NCI-H2107 (cell line): ENCODE results near the gene ROPN1.
"Not testable (repeated sequence)": the region's sequence is repeated elsewhere in the genome, so short reads cannot be mapped to it uniquely, and the experiment has no call there.

Experiments used
- DNase-seq: peaks from one replicate; lab custom pipeline; 2025; lab: John Stamatoyannopoulos, UW

ROPN1 gene

DNA sequence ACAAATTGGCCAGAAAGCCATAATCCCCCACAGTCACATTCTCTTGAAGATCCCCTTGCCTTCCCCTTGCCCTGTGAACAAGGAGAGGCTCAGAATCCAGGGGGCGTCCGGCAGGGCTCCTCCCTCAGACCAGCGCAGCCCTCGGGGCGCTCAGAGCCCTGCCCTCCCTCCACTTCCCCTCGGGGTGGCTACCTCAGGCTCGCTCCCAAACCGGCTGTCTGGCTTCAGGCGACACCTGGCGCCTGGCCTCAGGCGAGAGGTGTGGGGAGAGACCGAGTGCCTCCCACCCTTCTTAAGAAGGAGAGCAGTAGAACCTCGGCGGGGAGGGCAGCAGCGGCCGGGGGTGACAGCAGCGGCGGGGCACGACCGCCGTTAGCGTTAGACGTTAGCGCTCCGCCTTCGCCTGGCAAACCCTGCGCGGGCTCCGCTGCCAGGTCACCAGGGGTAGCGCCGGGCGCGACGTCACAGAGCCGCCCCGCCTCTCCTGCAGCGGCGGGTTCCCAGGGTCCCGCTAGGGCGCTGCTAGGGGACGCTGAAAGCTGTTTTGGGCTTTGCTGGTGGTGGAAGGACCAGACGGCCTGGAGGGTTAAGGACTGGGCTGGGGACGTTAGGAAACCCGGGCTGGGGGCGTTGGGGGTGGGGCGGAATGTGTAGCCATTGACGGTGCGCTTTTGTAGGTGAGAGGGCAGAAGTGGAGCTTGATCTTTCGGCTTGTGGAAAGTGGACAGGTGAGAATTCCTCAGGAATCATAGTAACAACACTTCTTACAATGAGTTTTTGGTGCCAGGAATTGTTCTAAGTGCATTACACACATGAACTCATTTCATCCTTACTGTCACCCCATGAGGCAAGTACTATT lies at the start of gene ROPN1:
Gene ROPN1, minus strand, starts transcription at position 395 of the 859 bp plus-strand sequence. CDS start 11,643 bp downstream, outside the sequence.
- DNase-seq = not testable (repeated sequence)

GRCh38 chr3:124041553-124041952 lies 49.6 kb upstream of the ROPN1 start:
- no peak for DNase-seq

DNA sequence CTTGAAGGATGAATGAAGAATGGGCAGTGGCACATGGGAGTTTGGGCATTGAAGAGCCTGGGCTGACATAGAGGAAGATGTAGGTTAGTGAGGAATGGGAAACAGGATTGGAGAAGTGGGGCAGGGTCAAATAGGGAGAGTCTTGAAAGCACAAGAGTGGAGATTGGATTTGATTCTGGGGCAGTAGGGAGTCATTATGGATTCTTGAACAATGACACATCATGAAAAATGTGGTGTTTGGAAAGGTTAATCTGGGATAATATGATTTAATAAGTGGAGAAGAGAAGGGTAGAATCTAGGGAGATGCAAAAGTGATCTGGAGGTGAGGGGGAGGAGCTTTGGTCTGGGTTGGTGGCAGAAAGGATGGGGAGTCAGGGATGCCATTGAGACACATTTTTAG lies 45.4 kb upstream of the ROPN1 start:
- DNase-seq = no peak

DNA sequence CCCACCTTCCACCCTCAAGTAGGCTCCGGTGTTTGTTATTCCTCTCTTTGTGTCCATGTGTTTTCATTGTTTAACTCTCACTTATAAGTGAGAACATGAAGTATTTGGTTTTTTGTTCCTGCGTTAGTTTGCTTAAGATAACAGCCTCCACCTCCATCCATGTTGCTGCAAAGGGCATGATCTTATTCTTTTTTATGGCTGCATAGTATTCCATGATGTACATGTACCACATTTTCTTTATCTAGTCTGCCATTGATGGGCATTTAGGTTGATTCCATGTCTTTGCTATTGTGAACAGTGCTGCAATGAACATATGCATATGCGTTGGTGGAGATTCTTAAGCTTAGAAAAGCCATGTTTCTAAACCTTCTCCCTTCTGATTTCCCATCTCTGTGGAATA lies 44.3 kb upstream of the ROPN1 start:
- not testable (repeated sequence) for DNase-seq

DNA sequence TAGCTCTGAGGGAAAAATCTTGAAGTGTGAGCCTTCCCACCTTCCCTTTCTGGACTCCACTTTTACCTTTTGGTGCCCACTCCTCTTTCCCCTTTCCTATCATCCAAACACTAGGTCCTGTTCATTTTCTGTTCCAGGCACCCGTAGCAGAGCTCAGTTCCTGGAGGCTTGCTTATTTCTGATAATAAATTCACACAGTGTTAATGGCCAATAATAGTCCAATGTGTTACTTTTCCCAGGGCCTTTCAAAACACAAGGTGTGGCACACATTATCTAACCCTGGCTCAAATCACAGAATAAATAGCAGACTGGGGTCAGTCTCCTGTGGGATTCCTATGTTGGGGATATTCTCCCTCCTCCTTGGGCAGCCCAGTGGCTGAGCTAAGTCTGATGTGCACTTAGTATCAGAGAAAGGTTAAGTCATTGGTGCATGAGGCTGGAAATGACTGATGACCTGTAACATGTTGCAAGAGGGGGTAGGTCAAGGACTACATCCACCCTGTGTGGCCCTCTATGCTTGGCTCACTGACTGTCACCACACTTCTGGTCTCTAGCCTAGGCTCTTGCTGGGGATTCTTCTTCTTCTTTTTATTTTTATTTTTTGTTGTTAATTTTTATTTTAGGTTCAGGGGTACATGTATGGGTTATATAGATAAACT lies 43.7 kb upstream of the ROPN1 start:
- DNase-seq = no peak

- no peak for DNase-seq
Observed at GRCh38 chr3:124034844-124035152, 42.9 kb upstream of the ROPN1 start.

DNA sequence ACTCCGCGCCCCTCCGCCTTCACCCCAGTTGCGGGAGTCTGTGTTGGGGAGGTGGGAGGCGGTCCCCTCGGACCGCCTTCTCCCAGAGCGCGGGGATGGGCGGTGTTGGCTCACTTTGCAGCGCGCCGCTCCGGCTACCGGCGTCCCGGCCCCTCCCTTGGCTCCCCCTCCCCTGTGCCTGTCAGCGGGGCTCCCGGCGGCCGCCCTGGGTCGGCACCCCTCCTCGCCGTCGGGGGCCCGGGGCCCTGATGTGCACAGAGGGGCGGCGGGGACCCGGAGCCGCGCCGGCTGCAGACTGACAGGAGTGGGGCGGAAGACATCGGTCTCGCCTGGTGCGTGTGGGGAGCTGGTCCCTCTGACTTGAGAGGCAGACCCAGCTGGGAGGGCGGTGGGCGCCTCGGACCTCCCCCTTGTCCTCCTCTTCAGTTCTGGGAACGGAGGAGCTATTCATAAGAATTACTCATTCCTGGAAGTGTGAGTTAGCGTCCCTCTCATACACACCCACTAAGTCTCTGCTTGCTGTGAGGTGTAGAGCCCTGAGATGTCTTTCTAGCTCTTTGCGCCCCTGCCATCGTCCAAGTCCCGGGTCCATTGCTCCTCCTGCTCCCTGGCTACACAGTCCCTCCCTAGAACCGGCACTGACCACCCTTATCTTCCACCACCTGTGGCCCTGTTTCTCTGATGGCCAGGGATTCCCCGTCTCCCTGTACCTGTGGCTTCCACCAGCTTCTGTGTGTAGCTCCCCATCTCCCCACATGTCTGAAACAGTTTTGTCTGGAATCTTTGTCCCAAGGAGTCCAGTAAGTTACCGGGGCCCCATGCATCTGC lies 42.3 kb upstream of the ROPN1 start:
- DNase-seq = no peak

GRCh38 chr3:124033360-124034015 lies 41.6 kb upstream of the ROPN1 start, which contains the start of gene KALRN:
TSS of gene KALRN (plus strand) at chr3:124033369.
- no peak for DNase-seq

- peak; percentile 72 for DNase-seq
Observed at GRCh38 chr3:124032881-124033359, 41.0 kb upstream of the ROPN1 start.

DNA sequence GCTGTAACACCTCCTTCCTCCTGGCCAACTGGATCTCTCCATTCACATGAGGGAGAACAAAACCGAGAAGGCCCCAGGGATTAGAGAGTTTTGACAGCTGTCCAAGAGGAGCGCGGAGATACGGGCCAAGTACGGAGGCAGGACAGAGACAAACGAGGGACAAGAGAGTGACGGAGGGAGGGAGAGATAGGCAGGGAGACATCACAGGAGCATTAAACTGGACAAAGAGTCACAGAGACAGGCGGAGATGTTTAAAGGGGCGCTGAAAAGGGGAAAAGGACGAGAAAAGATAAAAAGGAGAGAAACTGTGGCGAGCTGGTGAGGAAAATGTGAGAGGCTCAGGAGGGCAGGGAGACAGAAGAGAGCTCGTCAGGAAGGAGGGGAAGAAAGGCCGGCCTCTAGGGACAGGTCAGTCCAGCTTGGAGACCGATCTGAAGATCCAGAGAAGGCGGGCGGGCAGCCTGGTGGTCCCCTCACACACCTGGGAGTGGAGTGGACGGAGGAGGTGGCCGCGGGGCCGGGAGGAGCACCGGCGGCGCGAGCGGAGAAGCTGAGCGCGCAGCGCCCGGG lies 40.5 kb upstream of the ROPN1 start:
- peak; percentile 80 for DNase-seq

DNA sequence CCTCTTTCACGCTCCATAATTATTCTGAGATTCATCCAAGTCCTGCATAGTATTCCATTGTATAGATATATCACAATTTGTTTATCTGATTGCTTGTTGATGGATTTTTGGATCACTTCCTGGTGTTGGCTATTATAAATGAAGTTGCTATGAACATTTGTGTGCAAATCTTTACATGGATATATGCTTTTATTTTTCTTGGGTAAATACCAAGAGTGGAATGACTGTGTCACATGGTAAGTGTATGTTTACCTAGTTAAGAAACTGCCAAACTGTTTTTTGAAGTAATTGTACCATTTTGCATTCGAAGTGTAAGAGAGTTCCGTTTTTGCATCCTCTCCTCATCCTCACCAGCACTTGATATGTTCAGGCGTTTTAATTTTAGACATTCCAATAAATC lies 34.6 kb upstream of the ROPN1 start:
- DNase-seq = no peak

GRCh38 chr3:124023531-124023930 lies 31.6 kb upstream of the ROPN1 start:
- DNase-seq = not testable (repeated sequence)

GRCh38 chr3:124019291-124019690 lies 27.4 kb upstream of the ROPN1 start:
- DNase-seq = no peak

DNA sequence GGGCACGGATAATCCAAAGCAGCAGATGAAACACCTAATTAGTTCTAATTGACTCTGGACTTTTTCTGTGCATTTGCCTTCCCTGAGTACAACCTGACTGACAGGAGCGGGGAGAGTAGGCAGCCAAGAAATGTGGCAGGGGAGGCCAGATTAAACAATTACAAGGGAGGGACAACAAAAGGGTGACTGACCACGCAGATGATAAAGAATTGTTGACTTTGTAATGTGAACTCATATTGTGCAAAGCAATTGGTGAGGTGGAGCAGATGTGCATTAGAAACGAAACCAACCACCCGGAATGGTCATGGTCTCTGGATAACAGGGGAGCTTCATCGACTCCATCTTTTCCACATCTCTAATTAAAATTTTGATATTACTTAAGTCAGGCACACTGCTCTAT lies 25.6 kb upstream of the ROPN1 start:
- DNase-seq = not testable (repeated sequence)

DNA sequence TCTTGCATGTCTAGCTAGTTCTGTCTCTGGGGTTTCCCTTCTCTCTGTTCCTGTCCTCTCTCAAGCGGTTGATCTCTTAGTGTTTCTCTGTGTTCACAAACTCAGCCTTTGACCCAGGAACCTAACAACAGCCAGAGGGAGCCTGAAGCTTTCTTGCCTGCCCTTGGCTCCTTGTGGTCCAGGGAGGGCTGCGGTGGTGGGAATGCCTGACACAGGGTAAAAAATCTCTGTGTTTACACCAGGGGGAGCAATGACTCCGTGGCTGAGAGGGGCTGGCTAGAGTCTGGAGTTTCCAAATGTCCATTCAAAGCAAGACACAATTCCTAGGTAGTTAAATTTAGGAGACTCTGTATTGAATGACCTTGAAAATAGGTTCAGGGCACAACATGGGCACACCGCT lies 24.6 kb upstream of the ROPN1 start:
- not testable (repeated sequence) for DNase-seq

DNA sequence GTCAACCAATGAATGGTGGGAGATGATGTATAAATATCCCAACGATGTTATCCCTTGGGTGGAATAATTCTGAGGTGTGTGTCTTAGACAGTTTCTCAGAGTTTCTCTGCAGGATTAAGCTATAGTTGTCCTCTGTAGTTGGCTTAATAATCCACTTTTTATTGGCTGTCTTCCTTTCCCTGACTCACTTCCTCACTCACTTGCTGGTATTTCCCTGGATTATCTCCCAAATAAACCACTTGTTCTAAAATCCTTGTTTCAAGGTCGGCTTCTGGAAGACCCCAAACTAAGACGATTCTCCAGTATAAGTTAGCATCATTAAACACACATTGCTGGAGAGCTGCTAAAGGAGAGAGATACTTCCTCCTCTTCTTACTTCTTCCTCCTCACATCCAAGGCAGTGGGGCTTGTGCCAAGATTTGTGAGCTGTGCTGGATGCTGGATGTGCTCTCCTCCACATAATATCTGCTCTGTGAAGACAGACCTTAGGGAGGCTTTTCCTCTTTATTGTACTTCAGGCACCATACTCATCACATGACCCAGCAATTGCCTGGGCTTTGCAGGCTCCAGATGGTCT lies 22.5 kb upstream of the ROPN1 start:
- no peak for DNase-seq

DNA sequence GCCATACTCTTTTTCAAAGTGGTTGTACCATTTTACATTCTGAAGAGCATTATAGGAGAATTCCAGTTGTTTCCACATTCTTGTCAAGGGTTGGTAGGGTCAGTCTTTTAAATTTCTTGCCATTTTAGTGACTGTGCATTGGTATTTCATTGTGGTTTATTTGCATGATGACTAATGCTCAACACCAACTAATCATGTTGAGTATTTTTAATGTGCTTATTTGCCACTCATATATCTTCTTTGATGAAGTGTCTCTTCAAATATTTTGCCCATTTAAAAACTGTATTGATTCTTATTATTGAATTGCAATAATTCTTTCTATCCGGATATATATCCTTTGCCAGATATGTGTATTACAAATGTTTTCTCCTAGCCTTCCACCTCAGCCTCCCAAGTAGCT lies 16.4 kb upstream of the ROPN1 start:
- not testable (repeated sequence) for DNase-seq

GRCh38 chr3:124007186-124007585 lies 15.3 kb upstream of the ROPN1 start:
- DNase-seq = no peak

DNA sequence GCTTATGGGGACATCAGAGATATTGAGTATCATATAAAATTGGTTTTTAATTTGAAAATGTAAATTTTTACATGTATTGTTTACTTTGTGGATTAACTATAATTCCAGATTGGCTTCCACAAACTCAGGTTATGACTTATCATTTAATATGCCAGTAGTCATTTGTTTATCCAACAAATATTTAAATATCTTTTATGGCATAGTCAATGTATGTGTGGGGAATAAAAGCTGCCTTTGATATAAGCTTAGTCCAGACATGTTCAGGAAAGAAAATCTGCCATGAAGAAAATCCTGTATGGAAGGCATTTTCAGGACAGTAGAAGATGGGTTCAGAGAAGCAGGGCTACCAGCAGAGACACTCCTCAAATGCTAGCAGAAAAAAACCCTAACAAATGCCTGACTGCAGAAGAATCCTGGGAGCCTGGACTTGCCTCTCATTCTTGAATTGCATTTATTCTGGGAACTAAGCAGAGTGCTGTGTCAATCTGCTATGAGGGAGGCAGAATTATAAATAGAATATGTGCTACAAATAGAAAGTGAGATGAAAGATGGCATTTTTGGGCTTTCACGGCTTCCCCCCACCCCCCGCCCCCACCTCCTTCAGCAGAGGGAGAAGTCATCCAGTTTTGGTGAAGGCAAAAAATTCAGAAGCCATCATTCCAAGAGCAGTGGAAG lies 10.6 kb upstream of the ROPN1 start:
- not testable (repeated sequence) for DNase-seq

DNA sequence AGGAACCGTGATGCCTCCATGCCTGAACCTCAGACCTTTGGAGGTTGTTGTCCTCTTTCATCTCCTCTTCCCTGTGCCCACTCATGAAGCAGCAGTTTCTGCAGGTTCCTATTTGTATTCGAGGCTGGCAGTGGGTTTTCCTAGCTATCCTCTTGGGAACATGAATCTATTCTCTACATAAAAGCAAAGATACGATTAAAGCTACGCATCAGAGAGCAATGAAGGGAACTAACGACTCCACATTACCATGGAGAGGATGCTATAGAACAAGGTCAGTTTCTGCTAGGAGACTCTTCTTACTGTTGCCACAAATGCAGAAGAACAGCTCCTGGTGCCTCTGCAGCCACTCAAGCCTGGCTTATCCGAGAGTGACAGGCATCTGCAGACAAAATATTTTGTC lies 9.4 kb upstream of the ROPN1 start:
- DNase-seq = not testable (repeated sequence)

DNA sequence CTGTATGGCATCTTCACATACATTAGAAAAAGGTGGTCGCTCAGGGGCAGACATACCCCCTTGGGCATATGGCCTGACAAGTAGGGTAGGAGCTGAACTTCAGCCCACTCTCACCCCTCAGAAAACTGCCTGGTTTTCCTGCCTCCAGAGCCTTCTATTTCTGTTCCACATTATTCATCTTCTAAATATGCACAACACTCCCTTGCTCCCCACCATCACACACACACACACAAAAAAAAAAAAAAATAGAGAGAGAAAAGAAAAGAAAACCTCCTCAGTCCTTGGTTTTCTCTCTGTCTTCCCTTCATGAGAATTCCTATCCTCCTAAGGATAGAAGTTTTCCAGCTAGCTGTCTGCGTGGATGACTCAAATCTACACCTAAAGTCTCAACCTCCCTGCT lies 5.6 kb upstream of the ROPN1 start:
- no peak for DNase-seq
